GM13976 (cell line): ENCODE results near the gene RPL31.

Experiments used
- DNase-seq: peaks from one replicate; pipeline ENCODE4 v3.0.0; 2012; ENCODE audit warnings: low spot score
- in situ Hi-C: fragments of 300-500 bp; cut with MboI; formaldehyde crosslinking; loops from one replicate; pipeline ENCODE4 v1.12.0; 2022; ENCODE audit warnings: low sequenced_read_pairs, mixed read lengths, inconsistent platforms; ENCODE audit not compliant: unreplicated experiment
- TF ChIP-seq, protein P1 (sequence below): IDR thresholded peaks from 2 replicates; pipeline ENCODE4 v1.5.1; 2012; ENCODE audit warnings: borderline replicate concordance, mild to moderate bottlenecking; ENCODE audit not compliant: insufficient read depth; ENCODE audit errors: extremely low read depth, missing control alignments, control extremely low read depth

Gene RPL31

DNA sequence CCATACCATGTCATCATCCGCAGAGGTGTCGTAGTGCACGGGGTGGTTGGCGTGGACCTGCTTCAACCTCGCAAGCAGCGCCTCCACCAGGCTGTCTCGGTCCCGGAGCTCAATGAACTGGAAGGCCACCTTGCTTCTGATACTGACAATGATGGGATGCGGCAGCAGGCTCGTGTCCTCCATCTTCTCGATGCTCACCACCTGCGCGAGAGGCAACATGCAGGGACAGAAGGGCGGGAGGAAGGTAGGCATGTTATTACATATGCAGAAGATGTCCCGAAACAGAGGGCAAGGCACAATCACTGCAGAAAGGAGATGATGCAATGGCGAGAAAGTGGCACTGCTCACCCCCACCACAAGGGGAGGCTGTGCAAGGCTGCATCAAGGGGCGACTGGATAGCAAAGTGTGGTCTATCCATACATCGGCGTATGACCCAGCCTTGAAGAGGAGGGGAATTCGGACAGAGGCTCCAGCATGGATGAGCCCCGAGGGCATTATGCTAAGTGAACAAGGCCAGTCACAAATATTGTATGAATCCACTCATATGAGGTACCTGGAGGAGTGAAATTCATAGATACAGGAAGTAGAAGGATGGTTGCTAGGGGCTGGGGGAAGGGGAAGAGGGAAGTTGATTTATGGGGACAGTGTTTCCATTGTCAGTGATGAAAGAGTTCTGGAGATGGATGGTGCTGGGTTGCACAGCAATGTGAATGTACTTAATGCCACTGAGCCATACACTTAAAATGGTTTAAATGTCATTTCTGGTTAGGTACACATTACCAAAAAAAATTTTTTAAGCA is 36.6 kb downstream of the RPL31 start:
- in situ Hi-C loops, result no loop called here
- TF ChIP-seq, protein P1, sequence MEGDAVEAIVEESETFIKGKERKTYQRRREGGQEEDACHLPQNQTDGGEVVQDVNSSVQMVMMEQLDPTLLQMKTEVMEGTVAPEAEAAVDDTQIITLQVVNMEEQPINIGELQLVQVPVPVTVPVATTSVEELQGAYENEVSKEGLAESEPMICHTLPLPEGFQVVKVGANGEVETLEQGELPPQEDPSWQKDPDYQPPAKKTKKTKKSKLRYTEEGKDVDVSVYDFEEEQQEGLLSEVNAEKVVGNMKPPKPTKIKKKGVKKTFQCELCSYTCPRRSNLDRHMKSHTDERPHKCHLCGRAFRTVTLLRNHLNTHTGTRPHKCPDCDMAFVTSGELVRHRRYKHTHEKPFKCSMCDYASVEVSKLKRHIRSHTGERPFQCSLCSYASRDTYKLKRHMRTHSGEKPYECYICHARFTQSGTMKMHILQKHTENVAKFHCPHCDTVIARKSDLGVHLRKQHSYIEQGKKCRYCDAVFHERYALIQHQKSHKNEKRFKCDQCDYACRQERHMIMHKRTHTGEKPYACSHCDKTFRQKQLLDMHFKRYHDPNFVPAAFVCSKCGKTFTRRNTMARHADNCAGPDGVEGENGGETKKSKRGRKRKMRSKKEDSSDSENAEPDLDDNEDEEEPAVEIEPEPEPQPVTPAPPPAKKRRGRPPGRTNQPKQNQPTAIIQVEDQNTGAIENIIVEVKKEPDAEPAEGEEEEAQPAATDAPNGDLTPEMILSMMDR, result peak; percentile 35
- no peak for DNase-seq

DNA sequence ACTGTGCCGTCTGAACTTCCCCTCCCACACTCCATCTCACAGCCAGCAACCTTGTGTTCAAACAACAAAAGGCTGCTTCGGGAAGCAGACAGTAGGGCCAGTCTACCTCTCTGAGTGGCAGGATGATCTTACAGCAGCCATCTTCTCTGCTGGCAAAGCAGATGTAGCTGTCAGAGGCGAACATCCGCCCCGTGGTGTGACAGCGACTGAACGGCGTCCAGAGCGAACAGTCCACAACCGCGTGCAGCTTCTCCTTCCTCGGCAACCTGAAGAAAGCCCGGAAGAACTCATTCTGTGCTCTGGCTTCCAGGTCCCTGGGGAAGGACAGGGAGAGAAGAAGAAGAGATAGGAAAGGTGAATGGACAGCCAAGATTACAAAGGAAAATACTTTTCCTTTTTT is 38.0 kb downstream of the RPL31 start:
- in situ Hi-C loops, result no loop called here
- TF ChIP-seq, protein P1, result no peak
- DNase-seq, result no peak

- no peak for DNase-seq
- in situ Hi-C loops, result no loop called here
- TF ChIP-seq, protein P1, result no peak
Observed at GRCh38 chr2:101040761-101041160, 38.7 kb downstream of the RPL31 start.

GRCh38 chr2:101041413-101041812 is 39.3 kb downstream of the RPL31 start:
- TF ChIP-seq, protein P1, result no peak
- in situ Hi-C loops, result no loop called here
- no peak for DNase-seq

GRCh38 chr2:101045330-101045729 is 43.2 kb downstream of the RPL31 start:
- in situ Hi-C loops, result no loop called here
- no peak for DNase-seq
- TF ChIP-seq, protein P1, result no peak

GRCh38 chr2:101047075-101047766 is 45.1 kb downstream of the RPL31 start:
- DNase-seq, result no peak
- TF ChIP-seq, protein P1, result no peak
- in situ Hi-C loops, result no loop called here
